Urothelium cell line (cell line): ENCODE results near the gene BLOC1S1.

Source experiments
- DNase-seq: peaks from one replicate; pipeline ENCODE4 v3.0.0; 2011; ENCODE audit warnings: low spot score, mixed read lengths
- FAIRE-seq: peaks from 2 replicates; lab custom pipeline; 2011; peaks lifted over from hg19 to GRCh38; lab: Jason Lieb, UNC

BLOC1S1 gene

DNA sequence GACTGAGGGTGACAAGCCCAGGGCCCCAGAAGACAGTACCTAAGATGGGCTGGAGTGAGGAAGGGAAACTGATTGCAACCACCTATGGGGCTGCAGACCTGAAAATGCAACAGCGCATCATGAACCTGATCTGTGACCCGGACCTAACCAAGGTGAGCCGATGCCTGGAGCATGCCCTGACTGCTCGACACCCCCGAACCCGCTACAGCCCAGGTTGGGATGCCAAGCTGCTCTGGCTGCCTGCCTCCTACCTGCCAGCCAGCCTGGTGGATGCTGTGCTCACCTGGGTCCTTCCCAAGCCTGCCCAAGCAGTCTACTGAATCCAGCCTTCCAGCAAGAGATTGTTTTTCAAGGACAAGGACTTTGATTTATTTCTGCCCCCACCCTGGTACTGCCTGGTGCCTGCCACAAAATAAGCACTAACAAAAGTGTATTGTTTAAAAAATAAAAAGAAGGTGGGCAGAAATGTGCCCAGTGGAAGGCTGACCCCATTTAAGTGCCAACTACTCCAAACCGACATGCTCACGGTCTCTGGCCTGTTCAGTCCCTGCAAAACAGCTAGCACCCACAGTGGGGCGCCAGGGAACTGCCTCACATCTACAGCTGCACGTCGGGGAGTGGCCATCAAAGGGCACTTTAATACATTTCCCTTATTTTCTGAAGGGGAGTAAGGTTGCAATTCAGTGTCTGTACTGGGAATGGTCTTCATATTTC, 8.5 kb downstream of the BLOC1S1 start:
- no peak for DNase-seq
- no peak for FAIRE-seq

DNA sequence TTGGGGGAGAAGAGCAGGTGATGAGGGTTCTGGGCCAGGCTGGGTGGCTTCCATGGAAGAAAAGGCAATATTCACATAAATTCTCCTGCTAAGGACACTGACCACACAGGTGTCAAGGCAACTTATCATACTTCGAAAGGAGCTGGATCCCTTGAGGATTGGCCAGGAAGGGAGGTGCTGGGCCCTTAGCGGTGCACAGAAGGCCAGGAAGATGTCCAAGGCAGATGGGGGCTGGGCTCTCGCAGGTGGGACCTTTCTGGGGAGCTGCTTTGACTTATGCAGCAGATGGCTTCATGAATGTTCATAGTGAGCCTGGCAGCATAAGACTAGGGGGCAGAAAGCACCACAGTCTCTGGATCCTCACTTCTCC, 9.1 kb downstream of the BLOC1S1 start:
- DNase-seq (no peak), FAIRE-seq (no peak)

DNA sequence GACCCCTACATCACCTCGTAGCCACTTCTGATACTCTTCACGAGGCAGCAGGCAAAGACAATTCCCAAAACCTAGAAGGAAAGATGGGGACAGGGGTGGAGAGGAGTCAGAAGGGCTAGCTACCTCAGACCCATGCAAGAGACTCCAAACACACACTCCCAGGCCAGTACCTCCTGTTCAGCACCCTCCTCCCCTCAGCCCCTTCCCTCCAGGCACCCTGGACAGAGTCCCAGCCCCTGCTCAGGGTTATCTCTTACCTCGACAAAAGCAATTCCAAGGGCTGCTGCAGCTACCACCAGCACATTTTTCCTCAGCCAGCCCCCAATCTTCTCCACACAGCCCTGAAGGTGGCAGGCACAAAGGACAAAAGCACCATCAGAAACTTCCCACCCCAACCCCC, 9.7 kb downstream of the BLOC1S1 start:
- DNase-seq (no peak), FAIRE-seq (no peak)

DNA sequence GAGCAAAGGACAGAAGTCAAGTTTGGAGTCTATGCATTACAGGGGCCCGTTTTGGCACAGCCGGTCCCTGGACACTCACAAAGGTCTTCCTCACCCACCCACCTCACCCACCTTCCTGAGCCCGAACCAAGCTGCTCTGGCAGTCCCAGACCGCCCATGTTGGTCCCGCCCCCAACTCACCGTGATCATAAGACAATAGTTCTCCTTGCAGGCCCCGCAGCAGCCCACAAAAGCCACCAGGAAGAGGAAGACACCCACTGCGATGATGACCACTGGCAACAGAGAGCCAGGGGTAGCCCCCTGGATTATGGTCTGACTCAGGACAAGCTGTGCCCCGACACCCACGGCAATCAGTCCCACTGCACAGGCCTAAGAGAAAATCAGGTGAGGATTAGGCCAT, 11.1 kb downstream of the BLOC1S1 start:
- DNase-seq = no peak
- FAIRE-seq = no peak

DNA sequence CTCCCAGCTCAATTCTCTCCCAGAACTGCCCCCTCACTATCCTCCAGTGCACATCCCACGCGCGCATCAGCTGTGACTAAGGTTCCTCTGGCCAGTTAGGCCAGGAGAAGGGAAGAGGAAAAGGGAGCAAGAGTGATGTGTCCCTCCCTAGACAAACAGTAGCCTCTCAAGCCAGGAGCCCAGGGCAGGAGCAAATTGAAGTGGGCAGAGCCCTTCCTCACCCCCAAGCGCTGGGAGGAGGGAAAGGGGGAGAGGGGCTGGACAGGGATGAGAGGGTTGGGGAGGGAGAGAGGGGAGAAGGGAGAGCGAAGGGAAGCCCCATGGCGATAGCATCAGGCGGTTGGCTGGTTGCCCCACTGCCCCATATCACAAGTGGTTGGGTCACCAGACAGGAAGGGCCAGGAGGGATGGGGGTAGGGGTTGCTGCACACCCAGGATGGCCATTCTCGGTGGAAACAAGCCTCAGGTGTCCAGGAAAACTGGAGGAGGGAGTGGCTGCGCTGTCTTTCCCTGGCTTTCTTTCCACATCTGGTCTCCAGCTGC, 11.9 kb downstream of the BLOC1S1 start:
- DNase-seq (no peak), FAIRE-seq (no peak)

DNA sequence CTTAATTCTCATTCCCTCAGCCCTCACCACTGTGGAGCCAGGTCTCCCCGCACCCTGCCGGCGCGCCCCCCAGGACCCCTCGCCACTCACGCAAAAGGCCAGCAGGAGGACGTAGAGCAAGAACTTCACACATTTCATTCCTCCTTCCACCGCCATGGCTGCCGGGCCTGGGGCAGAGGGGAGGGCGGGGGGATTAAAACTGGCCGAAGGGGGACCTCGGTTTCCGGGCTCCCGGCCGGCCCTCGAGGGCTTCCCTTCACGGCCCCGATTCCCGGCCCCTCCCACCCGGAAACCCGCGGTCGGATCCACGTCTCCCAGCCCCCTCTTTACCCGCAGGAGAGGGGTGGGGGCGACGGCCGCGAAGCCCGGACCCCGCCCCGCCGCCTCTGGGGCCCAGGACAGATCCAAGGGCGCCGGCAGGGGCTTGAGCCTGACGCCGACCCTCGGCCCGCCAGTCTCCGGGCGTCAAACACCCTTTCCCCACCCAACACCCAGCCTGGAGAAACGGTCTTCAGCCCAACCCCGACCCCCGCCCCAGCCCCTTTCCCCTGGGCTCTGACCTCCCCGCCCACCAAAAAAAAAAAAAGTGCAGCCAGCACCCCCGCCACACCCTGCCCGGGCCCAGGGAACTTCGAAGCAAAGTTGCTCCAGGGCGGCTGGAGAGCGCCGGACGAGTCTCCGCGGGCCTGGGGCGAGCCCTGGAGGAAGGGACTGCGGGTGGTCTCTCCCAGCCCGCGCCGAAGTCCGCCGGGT, 12.5 kb downstream of the BLOC1S1 start:
- no peak for FAIRE-seq
- peak; percentile 73 for DNase-seq

DNA sequence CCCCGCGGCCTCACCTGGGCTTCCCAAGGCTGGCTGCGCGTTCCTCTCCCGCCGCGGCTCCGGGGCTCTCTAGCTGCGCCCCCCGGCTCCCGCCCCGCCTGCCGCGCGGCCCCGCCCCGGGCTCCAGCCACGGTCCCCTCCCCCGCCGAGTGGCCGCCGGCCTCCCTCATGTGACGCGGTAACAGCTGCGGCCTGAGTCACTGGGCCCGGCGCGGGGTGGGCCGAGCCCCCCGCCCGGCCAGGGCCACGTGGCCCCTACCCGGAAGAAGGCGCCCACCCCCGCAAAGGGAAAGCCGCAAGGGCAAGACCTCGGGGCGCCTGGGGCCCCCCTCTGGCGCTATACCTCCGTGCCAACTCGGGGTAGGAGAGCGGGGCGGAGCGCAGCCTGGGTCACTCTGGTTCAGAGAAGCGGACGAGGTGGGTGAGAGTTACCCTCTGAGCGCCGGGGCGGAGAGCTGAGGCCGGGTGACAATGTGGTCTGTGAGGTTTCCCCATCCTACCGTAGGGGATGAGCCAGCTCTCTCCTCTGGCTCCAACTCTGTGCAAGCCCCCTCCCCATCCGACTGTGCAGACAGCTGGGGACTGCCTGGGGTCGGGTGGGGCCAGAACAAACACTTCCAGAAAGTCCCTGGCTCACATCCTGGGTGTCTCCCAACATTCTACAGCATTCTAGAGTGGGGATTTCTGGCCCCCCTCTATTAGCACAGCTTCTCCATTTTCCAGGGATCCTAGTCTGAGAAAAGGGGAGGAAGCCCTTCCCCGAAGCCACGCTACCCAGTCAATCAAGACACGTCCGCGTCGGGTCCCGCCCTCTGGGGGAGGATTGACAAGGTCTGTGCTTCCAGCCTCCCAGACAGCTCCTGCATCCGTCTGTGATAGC, 13.3 kb downstream of the BLOC1S1 start, which contains the start of gene CD63:
CD63 (minus strand) TSS at position 71 of the 880 bp plus-strand sequence. CDS start 668 bp downstream, outside the sequence.
- DNase-seq (peak; percentile 94), FAIRE-seq (no peak)

DNA sequence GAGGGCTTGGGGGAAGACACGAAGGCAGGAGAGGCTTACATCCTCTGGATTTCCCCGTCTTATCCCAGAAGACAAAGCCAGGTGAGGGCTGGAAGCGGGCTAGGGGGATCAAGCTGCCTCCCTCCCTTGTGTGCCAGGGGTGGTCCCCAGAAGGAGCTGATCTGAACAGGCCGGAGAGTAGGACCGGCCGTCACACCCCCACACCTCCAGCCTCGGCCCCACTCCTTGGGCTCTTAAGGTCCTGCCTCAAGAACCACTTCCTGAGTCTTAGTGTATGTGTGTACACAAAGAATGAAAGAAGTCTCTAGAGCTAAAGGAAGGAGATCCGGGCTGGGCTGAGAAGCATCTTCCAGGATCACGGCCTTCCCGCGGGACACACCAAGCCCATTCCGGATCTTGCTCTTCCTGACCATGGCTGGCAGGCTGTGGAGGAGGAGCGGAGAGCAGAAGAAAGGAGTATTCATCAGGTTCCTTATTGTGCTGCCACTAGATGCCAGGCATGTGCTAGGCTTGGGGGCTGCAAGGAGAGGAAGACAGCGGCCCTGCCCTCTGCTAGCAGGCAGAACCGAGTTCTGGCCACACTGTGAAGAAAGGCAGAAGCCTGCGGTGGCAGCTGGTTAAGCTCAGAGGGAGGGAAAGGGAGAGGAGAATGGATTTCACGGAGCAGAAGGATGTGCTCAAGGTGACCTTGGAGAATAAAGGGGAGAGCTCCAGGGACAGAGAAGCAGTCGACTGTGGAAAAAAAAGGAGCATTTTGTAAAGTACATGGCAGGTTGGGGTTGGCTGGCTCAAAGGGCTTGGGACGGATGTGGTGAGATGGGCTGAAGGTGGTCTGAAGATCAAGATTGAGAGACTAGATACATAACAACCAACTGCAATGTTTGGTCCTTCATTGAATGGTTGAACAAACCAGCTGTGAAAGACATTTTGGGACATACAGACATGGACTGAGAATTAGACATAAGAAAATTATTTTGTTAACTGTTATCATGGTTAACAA, 14.3 kb downstream of the BLOC1S1 start:
- no peak for FAIRE-seq
- DNase-seq = peak; percentile 44

DNA sequence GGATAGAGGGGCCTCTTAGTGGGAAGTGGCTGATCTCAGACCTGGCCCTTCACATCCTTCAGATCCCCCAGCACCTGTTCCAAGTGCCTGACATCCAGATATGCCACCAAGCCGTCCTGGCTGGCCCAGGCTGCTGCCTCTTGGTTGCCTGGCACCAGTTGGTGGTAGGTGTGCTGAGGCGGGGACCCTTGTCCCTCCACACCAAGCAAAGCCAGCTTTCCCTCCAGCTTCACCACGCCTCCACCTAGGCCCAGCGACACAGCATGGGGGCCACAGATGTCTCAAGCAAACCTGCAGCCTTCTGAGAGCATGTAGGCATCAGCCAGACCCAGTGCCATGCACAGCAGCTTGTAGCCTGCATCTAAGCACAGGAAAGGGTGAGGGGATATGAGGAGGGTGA, 16.4 kb downstream of the BLOC1S1 start:
- FAIRE-seq (no peak), DNase-seq (no peak)

DNA sequence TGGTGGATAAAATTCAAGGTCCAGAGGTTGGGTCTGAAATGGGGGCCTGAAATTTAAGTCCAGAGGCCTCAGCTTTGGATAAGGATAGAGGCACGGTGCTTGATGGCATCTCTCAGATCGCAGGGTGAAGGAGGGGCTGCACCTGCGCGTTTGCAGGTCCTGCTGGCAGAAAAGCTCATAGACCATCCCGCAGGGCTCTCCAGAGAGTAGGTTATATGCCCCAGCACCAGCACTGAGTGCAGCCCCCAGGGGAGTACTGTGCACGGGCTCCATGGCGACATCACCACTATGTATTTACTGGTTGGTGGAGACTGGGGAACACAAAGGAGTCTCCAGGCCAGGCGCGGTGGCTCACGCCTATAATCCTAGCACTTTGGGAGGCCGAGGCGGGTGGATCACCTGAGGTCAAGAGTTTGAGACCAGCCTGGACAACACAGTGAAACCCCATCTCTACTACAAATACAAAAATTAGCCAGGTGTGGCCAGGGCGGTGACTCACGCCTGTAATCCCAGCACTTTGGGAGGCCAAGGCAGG, 17.2 kb downstream of the BLOC1S1 start:
- DNase-seq (no peak), FAIRE-seq (no peak)

DNA sequence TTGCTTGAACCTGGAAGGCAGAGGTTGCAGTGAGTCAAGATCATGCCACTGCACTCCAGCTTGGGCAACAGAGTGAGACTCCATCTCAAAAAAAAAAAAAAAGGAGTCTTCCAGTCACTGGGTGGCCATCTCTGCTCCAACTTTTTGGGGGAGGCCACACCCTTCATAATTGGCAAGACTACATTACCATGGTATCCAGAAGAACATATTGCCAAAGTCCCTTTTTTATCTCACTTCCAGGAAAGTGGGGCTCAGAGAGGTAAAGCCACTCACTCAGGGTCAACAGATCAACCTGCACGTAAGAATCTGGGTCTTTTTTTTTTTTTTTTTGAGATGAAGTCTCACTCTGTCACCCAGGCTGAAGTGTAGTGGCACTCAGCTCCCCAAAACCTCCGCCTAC, 18.0 kb downstream of the BLOC1S1 start:
- DNase-seq (no peak), FAIRE-seq (no peak)

DNA sequence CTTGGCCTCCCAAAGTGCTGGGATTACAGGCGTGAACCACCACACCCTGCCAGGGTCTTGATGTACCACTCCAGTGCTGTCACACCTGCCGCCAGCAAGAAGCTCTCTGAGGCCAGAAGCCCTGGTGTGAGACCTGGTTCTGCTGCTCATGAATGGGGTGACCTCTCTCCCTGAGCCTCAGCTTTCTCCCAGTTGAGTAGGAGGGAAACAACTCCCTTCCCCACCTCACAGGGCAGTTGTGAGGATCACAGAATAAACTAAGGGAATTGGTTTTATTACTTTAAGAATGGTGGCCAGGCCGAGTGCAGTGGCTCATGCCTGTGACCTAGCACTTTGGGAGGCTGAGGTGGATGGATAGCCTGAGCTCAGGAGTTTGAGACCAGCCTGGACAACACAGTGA, 18.7 kb downstream of the BLOC1S1 start:
- DNase-seq = no peak
- no peak for FAIRE-seq

DNA sequence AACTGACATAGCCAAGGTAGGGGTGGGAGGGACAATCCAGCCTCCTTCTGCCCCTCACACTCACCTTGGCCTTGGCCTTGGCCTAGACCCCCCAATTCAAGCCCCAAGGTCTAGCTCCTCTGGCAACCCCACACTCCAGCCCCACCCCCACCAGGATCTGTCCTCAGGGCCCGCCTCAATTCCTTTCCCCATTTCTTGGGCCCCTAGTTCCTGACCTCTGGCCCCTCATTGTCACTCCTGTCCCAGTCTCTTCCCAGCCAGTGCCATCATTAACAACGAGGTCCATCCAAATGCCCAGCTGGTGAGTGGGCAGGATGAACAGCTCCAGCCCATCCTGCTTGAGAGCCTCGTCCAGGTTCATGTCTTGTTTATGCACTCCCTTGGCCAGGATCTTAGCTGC, 20.2 kb downstream of the BLOC1S1 start:
- FAIRE-seq (no peak), DNase-seq (no peak)

DNA sequence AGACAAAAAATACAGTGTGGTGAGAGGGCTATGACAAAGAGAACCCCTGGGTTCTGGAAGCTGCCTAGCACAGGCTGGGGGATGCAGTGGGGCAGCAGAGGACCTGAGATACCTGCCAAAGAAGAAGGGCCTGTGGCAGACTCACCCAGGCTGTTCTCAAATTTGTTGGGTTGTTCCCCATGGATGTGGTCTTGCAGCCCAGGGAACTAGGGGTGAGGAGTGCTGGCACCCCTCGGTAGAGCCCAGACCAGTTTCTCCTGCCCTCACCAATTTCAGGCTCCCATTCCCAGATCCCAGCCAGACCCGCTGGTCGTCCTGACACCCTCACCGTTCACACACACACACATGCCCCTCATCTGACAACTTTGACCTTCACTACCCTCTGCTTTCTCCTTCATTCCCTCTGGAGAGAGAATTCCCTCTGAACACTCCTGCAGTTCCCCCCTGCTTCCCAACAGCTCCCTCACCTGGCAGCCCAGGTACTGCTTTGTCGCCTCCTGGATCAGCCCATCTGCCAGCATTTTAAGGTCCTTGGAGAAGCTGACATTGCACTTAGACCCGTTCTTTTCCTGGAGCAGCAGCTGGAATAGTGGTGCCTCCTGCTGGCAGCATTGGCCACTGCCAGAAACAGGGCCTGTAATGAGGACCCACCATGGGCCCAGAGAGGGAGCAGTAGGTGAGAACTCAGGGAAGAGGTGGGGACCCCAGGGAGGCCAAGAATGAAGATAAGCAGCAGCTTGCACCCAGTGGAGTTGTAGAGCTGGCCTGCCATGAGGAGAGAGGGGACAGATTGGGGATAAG, 21.1 kb downstream of the BLOC1S1 start:
- FAIRE-seq = no peak
- peak; percentile 28 for DNase-seq

DNA sequence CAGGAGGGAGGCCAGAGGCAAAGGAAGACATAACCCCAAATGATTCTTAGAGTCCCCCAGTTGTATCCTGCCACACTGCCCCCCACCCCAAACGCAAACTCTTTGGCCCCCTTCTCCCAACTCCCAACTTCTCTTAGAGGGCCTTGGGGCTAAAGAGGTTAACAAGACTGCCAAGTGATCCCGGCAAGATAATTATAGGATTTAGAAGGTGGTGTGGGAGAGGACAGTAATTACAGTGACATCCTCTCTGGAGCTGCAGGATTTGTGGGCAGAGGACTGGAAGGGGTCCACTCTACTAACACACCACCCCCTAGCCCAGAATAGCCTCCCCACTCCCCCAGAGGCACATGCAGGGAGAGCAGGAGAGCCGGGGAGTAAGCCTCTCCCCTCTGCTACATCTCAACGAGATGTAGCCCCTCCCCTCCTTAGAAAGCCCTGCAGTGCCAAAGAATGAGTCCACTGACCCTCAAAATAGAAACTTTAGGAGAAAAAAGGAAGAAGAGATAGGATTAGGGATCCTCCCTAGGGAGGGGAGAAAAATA, 21.8 kb downstream of the BLOC1S1 start:
- no peak for DNase-seq
- FAIRE-seq = no peak

DNA sequence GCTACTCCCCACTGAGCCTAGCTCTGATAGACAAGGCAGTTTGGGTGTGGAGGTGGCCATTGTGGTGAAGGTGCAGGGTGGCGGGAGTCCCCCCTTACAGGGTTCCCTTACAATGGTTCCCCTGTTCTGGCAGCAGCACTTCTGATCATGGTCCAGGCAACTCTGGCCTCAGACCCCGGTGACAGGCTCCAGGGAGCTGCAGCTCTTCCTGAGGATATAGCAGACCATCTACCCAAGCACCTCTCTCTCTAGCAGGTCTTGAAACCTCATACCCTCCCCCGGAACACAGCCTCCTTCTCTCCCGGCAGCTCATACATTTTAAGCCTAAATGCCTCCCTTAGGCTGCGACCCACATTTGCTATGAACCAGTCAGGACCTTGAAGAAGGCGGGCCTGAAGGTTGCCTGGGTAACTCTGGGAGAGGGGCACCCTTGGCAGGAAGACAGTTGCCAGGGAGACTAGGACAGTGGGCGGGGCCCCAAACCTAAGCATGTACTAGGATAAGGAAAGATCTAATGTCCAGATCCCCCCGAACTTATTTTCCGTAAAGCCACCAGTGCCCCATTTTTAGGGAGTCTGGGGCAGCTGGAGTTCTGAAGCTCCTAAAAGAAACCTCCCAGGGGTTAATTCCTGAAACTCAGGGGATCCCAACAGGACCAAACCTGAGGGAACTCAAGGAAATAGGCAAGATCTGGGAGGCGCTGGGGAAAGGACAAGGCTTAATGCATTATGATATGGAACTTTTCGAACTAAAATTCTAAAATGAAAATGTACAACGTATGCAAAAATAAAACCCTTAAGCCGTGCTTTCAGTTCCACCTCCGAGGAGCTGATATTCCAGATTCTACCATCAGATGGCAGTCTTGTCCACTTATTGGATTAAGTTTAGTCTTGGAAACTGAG, 22.5 kb downstream of the BLOC1S1 start:
- DNase-seq (peak; percentile 81), FAIRE-seq (peak; percentile 35)

DNA sequence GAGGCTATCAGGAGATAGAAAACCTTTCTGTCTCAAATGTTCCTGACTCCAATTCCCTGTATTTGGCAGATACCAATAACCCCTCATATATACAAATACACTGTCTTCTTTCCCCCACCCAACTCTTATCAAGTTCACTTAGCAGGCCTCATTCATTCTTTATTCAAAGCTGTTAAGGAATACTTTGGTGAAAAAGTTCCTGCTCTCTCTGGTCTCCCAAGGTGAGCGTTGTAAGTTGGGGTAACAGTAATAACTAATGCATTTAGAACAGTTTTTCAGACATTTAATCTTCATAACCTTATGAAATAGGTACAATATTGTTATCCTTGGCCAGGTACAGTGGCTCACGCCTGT, 23.2 kb downstream of the BLOC1S1 start:
- FAIRE-seq (no peak), DNase-seq (no peak)
